Measurements from ENCODE around the gene GLI2. TPM values are rescaled to one million over a fixed set of nuclear protein-coding genes. Genes with fewer than 3 reads are reported as not detected.

GLI2 gene
- total RNA-seq, 4 donors from 2014 or later = 7.1 to 25.3 (median 11.8) TPM

- Histone ChIP-seq H3K4me3 (no peak overlapping the region), H3K9me3 (no peaks in the 10 kb centered on the region), H3K27ac (replicated peaks in 1 of 4) (peak overlapping the region in 2 of 4 donors; percentile 2 to 15), H3K36me3 (no peaks in the 10 kb centered on the region), H3K4me1 (peaks cover 3 to 37% (median 28%) of the 10 kb centered on the region in 4 donors), H3K27me3 (no peaks in the 10 kb centered on the region)
- DNase-seq (ENCODE audit: extremely low spot score) = no peak
- TF ChIP-seq CTCF (IDR thresholded peaks at IDR 0.05) = no peak
- no peak for TF ChIP-seq EP300 (IDR thresholded peaks at IDR 0.05)
- no peak for TF ChIP-seq POLR2AphosphoS5 (IDR thresholded peaks at IDR 0.05)
- TF ChIP-seq POLR2A (IDR thresholded peaks at IDR 0.05; ENCODE audit: low read depth) = no peak
- WGBS = 52% methylated on average over 5 of the region's 5 CpGs
- intact Hi-C loops (cut with DNase I) = no loop called here
Observed at GRCh38 chr2:120771781-120772208, 36.1 kb downstream of the GLI2 start.

- TF ChIP-seq POLR2AphosphoS5 (IDR thresholded peaks at IDR 0.05) (no peak), EP300 (IDR thresholded peaks at IDR 0.05) (no peak)
- Histone ChIP-seq H3K4me3 (no peak overlapping the region), H3K27me3 (no peaks in the 10 kb centered on the region), H3K27ac (replicated peaks in 1 of 4) (peak overlapping the region in 2 of 4 donors; percentile 2 to 15), H3K4me1 (peaks cover 3 to 33% (median 25%) of the 10 kb centered on the region in 4 donors), H3K9me3 (no peaks in the 10 kb centered on the region), H3K36me3 (no peaks in the 10 kb centered on the region)
- WGBS = 88% methylated on average over 5 of the region's 5 CpGs
- intact Hi-C loops (cut with DNase I) = no loop called here
- no peak for DNase-seq (ENCODE audit: extremely low spot score)
Observed at GRCh38 chr2:120772261-120772660, 36.6 kb downstream of the GLI2 start.

GRCh38 chr2:120773186-120773800, 37.6 kb downstream of the GLI2 start:
- WGBS = 95% methylated on average over 17 of the region's 17 CpGs
- DNase-seq (ENCODE audit: extremely low spot score) = no peak

GRCh38 chr2:120774557-120775160, 39.0 kb downstream of the GLI2 start:
- 96% methylated on average over 5 of the region's 5 CpGs for WGBS
- Histone ChIP-seq H3K9me3 (no peaks in the 10 kb centered on the region), H3K36me3 (no peaks in the 10 kb centered on the region), H3K4me3 (no peak overlapping the region), H3K27me3 (no peaks in the 10 kb centered on the region), H3K27ac (replicated peaks in 1 of 4) (no peak overlapping the region), H3K4me1 (peaks cover 3 to 31% (median 19%) of the 10 kb centered on the region in 4 donors)
- DNase-seq (ENCODE audit: extremely low spot score) = no peak
- TF ChIP-seq POLR2AphosphoS5 (IDR thresholded peaks at IDR 0.05) (no peak), CTCF (IDR thresholded peaks at IDR 0.05) (no peak), EP300 (IDR thresholded peaks at IDR 0.05) (no peak), POLR2A (IDR thresholded peaks at IDR 0.05; ENCODE audit: low read depth) (no peak)
- intact Hi-C loops (cut with DNase I) = no loop called here

More at GRCh38 chr2:120773186-120773800, 37.6 kb downstream of the GLI2 start:
- Histone ChIP-seq H3K4me3 (no peak overlapping the region), H3K27me3 (no peaks in the 10 kb centered on the region), H3K27ac (replicated peaks in 1 of 4) (no peak overlapping the region), H3K4me1 (peaks cover 3 to 29% (median 21%) of the 10 kb centered on the region in 4 donors), H3K36me3 (no peaks in the 10 kb centered on the region), H3K9me3 (no peaks in the 10 kb centered on the region)
- intact Hi-C loops (cut with DNase I) = no loop called here
- TF ChIP-seq CTCF (IDR thresholded peaks at IDR 0.05) = no peak

- intact Hi-C loops (cut with DNase I) = no loop called here
- WGBS = 90% methylated on average over 16 of the region's 17 CpGs
- no peak for DNase-seq (ENCODE audit: extremely low spot score)
- Histone ChIP-seq H3K4me3 (no peak overlapping the region), H3K9me3 (no peaks in the 10 kb centered on the region), H3K36me3 (no peaks in the 10 kb centered on the region), H3K27me3 (no peaks in the 10 kb centered on the region), H3K4me1 (peaks cover 3 to 34% (median 19%) of the 10 kb centered on the region in 4 donors), H3K27ac (replicated peaks in 1 of 4) (no peak overlapping the region)
- no peak for TF ChIP-seq POLR2AphosphoS5 (IDR thresholded peaks at IDR 0.05)
- TF ChIP-seq POLR2A (IDR thresholded peaks at IDR 0.05; ENCODE audit: low read depth) = no peak
- no peak for TF ChIP-seq EP300 (IDR thresholded peaks at IDR 0.05)
- TF ChIP-seq CTCF (IDR thresholded peaks at IDR 0.05) = no peak
Observed at GRCh38 chr2:120775194-120775593, 39.5 kb downstream of the GLI2 start.
